ENCODE measurements around the gene ADAM12. TPM values are rescaled to one million over a fixed set of nuclear protein-coding genes. Genes with fewer than 3 reads are reported as not detected.

ADAM12 gene
- total and polyA plus RNA-seq, 9 of the 15 experiments (the other 6 are each of a cell fraction or from before 2014, with no cell fraction given): not detected

- no peak for ATAC-seq
- H3K4me1 ChIP-seq (replicated peaks in 1 of 2; ENCODE audit: control insufficient read depth in 2 of 2, insufficient read depth in 2 of 2, low read length in 2 of 2): no peaks in the 10 kb centered on the region; a peak in 2 of 5 replicates
- H3K27me3 ChIP-seq (ENCODE audit: control insufficient read depth in 2 of 2, insufficient read depth in 2 of 2, low read length in 2 of 2): peaks cover 0 to 13% of the 10 kb centered on the region in 2 experiments; a peak in 2 of 5 replicates
- DNase-seq (ENCODE audit: extremely low read depth in 1 of 4, low spot score in 3 of 4): no peak
- H3K9ac ChIP-seq (ENCODE audit: insufficient read depth in 1 of 2, low read depth in 2 of 2, low read length in 2 of 2): no peak overlapping the region
- no peaks in the 10 kb centered on the region for H3K9me3 ChIP-seq (replicated peaks; ENCODE audit: control insufficient read depth, insufficient read depth, low read depth, low read length)
- intact Hi-C loops (cut with micrococcal nuclease) (loop anchor here (5.0 to 10.0 kb wide), 5 partner anchors 113 to 765 kb away; partner anchors contain the start of gene ADAM12), in situ Hi-C loops (cut with MboI) (loop anchor here (10.0 kb wide), 2 partner anchors 115 to 525 kb away; no protein-coding TSS in a partner anchor)
- FAIRE-seq: no peak
- no peak overlapping the region for H2AFZ ChIP-seq (ENCODE audit: low read depth, low read length)
- WGBS (ENCODE audit: insufficient coverage, low coverage, missing lambda C conversion rate): 3% methylated on average over 7 of the region's 7 CpGs
- no peaks in the 10 kb centered on the region for H3K9me1 ChIP-seq (ENCODE audit: control insufficient read depth, insufficient read depth, low read length)
- H3K79me2 ChIP-seq (ENCODE audit: control insufficient read depth, insufficient read depth, low read length): no peaks in the 10 kb centered on the region
- ChIA-PET CTCF (ENCODE audit: low intra/inter-chr PET ratio) (no interaction called here), POLR2A (interaction anchor here (0.5 kb wide), 1 partner anchor 423 kb away, joined by 3 read pairs; no protein-coding TSS in a partner anchor)
- H3K4me3 ChIP-seq: no peak overlapping the region
- H3K36me3 ChIP-seq (ENCODE audit: control insufficient read depth, insufficient read depth, low read length): no peaks in the 10 kb centered on the region
- H3K4me2 ChIP-seq (ENCODE audit: insufficient read depth, low read length): no peak overlapping the region
- H4K20me1 ChIP-seq (replicated peaks; ENCODE audit: control insufficient read depth, insufficient read depth, low read length): peaks cover 3% of the 10 kb centered on the region; the same call in 1 of the 2 replicates
- TF ChIP-seq MAFF (IDR thresholded peaks at IDR 0.05; ENCODE audit: low read length): no peak
- no peak for TF ChIP-seq IRF2 (CRISPR knock-in tag; IDR thresholded peaks at IDR 0.05)
- no peak for TF ChIP-seq ZBTB1 (CRISPR knock-in tag; IDR thresholded peaks at IDR 0.05; ENCODE audit: borderline replicate concordance, low read depth)
- TF ChIP-seq MLLT1 (IDR thresholded peaks at IDR 0.05): no peak
- TF ChIP-seq KAT8 (IDR thresholded peaks at IDR 0.05; ENCODE audit: low read depth): no peak
- TF ChIP-seq MTA1 (IDR thresholded peaks at IDR 0.05; ENCODE audit: borderline replicate concordance): no peak
- TF ChIP-seq NR1H2 (CRISPR knock-in tag; IDR thresholded peaks at IDR 0.05): no peak
- TF ChIP-seq OTX1 (CRISPR knock-in tag; IDR thresholded peaks at IDR 0.05): no peak
- TF ChIP-seq MCM2 (IDR thresholded peaks at IDR 0.05; ENCODE audit: low read depth): no peak
- TF ChIP-seq ZMIZ1 (IDR thresholded peaks at IDR 0.05; ENCODE audit: low read depth in 2 of 2, low read length in 2 of 2): no peak
- no peak for TF ChIP-seq HDAC8 (tag; IDR thresholded peaks at IDR 0.05)
- no peak for TF ChIP-seq ZNF655 (CRISPR knock-in tag; IDR thresholded peaks at IDR 0.05)
- TF ChIP-seq E2F5 (CRISPR knock-in tag; IDR thresholded peaks at IDR 0.05): no peak
- no peak for TF ChIP-seq U2AF2 (optimal IDR thresholded peaks at IDR 0.05; ENCODE audit: low read depth, low read length)
- no peak for TF ChIP-seq TRIM28 (IDR thresholded peaks at IDR 0.05)
- TF ChIP-seq SIN3B (IDR thresholded peaks at IDR 0.05; ENCODE audit: low read depth): no peak
- TF ChIP-seq FOS (IDR thresholded peaks at IDR 0.05; ENCODE audit: extremely low read depth, insufficient read length): no peak
- no peak overlapping the region for H3K27ac ChIP-seq (ENCODE audit: extremely low read depth, low read depth, low read length)
- no TSS peak for BruUV-seq (replicated peaks)
Observed at GRCh38 chr10:125979976-125980375, 408.3 kb downstream of the ADAM12 start.

All from K562 (cell line).